Ureter (tissue), 1 donor: ENCODE data around the gene C2orf49. TPM values are rescaled to one million over a fixed set of nuclear protein-coding genes. Genes with fewer than 3 reads are reported as not detected.

Experiments used
- DNase-seq: peaks from one replicate; pipeline ENCODE4 v3.0.0-alpha.2; 2020; ENCODE audit warnings: low spot score
- total RNA-seq: library from RNA; stranded (reverse); gene quantifications from one replicate; pipeline ENCODE4 v1.2.4, GENCODE V29; 2023
- donor health status: DM: yes; HTN: yes; CAD: no.

Gene C2orf49
- total RNA-seq, 1 donor from 2014 or later = 17.1 TPM

DNA sequence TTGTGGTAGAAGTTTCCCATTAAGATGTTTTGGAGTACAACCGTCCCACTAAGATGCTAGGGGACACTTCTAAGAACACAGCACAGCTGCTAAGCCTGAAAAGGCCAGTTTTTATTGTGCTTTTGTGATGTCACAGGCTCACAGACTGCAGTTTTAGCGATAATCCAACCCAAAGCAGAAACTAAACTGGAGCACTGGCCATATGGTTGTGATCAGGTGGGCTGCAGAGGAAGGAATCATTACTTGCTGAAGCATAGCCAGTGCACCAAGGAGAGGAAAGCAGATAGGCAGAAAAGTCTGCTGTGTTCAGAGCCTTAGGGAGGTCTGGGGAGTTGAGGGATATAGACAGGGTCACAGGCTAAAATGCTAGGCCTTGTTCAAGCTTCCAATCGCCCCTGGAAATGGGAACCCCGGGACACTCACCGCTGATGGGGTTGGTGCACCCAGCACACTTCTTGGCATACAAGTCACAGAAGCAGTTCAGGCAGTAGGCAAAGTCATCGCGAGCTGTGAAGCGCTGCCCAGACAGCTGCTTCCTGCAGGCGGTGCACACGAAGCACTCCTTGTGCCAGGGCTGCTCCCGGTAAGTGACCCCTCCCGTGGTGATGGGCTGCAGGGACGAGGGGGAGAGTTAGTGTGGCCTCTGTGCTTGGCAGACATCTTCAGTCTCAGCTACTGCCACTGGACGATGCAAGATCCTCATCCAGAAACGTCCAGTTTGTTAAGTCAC is 25.7 kb downstream of the C2orf49 start:
- no peak for DNase-seq

DNA sequence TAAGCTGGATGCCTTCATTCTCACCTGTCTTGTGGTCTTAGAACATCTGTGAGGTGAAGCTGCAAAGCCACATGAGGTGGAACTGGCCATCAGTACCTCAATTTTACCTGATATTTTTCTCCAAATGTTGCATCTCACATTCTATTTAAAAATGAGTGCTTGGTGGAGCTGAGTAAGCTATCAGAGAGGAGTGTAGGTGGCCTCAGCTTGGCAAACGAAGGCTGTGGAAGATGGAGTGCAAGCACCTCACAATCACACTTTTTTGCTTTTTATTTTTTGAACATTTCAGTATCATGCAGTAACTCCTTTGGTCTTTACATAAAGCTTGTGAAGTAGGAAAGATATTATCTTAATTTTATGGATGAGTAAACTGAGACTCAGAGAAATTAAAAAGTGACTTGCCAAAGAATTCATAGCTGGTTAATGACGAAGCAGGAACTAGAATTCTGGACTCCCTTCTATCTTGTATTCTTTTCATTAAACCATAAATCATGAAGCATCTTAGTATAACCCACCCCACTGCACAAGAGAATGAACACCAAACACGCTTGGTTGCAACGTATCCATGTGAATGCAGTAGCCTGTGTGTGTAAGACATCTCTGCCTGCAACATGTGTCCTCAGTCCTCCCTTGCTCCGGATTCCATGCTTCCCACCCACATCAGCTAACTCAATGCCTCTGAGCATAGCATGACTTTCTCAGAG is 27.2 kb downstream of the C2orf49 start:
- DNase-seq = no peak

DNA sequence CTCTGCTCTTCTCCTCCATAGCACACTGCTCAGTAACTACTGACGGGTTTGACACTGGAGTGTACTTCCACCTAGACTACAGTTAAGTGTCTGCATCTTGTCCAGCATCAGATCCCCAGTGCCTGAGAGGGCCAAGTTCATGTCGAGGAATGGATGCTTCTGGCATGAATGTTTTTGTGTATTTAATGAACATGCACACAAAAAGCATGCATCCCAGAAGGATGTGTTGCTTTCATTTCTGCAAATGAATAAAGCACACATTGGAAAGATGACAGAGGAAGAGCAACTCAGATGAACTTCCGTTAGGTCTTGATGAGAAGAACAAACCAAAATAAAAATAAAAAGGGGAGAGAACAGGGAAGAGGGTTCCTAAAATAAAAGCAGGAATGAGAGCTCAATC is 27.9 kb downstream of the C2orf49 start:
- DNase-seq = no peak

GRCh38 chr2:105368759-105369408 is 31.5 kb downstream of the C2orf49 start:
- peak; percentile 25 for DNase-seq

DNA sequence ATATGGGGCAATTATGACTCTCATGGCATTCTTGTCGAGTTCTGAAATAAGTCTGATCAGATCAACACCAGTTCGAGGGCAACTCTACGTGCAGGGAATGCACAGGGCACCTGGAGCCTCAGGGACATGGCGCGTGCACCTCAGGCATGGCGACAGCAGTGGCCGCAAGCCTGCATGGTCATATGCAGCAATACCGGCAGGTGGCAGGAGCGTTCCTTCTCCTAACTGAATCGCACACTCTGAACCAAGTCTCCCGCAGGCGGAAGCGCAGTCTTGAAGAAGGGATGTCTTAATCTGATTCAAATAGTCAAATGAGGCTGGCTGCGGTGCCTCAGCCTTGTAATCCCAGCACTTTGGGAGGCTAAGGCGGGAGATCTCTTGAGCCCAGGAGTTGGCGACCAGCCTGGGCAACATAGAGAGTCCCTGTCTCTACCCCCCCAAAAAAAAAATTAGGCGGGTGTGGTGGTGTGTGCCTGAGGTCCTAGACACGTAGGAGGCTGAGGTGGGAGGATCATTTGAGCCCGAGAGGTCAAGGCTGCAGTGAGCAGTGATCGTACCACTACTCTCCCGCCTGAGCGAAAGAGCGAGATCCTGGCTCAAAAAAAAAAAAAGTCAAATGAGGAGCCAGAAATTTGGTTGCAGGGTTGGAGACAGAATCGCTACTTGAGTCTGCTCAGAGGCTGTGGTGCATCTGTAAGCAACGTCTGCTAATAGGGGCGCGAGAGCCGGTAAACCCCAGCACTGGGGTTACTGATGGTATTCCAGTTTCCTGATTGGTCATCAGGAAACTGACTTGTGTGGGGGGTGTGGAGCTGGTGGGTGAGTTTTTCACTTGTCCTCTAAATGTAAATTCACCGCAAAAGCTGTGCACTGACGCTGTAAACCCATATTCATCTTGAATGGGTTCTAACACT is 32.7 kb downstream of the C2orf49 start:
- DNase-seq = peak; percentile 90

DNA sequence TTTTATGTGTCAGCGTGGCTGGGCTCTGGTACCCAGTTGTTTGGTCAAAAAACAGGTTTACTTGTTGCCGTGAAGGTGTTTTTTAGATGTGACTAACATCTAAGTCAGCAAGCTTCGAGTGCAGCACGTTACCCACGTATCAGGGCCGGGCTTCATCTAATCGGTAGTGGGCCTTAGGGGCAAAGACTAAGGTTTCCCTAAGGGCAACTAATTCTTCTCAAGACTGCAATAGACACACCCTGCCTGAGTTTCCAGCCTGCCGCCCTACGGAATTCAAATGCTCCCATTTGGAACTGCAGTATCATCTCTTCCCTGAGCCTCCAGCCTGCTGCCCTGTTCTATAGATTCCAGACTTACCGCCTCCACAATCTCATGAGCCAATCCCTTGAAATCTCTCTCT is 33.8 kb downstream of the C2orf49 start:
- no peak for DNase-seq

DNA sequence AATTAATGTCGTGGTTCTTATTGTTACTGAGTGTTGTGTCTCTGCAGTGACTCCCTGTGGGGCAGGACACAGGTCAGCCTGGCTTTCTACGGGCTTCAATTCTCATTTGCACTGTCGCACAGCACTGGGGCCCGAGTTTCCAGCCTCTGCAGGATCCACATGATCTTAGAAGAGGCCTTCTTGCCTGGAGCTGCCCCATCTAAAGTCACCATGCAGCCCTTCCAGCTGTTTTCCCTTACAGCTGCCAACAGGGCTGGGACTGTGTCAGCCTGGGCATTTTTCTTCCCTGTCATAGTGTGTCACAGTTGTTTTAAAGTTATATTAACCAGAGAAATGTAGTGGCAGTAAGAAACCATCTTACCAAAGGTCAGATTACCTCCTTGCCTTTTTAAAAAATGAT is 34.5 kb downstream of the C2orf49 start:
- peak; percentile 13 for DNase-seq

- peak; percentile 81 for DNase-seq
Observed at GRCh38 chr2:105373344-105373781, 36.0 kb downstream of the C2orf49 start.

DNA sequence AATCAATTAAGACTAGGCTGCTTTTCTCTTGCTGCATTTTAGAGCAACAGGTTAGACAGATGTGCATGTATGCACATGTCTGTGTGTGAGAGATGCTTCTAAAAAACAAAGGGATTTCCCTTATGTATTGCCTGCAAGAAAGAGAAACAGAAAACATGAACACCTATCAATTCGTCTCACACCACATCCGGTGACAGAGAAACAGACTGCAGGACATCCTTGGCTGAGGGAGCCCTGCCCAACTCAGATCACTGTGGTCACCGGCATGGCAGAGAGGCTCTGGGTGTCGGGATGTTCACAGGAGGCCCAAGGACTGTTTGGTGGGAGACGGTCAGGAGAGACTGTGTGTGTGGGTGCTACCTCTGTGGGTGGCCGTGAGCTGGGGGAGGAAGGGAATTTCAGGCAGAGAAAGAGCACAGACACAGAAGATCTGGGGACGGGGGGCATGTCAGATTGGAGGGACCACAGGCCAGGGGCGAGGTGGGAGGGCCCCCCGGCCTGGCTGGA is 36.6 kb downstream of the C2orf49 start:
- DNase-seq = peak; percentile 42

DNA sequence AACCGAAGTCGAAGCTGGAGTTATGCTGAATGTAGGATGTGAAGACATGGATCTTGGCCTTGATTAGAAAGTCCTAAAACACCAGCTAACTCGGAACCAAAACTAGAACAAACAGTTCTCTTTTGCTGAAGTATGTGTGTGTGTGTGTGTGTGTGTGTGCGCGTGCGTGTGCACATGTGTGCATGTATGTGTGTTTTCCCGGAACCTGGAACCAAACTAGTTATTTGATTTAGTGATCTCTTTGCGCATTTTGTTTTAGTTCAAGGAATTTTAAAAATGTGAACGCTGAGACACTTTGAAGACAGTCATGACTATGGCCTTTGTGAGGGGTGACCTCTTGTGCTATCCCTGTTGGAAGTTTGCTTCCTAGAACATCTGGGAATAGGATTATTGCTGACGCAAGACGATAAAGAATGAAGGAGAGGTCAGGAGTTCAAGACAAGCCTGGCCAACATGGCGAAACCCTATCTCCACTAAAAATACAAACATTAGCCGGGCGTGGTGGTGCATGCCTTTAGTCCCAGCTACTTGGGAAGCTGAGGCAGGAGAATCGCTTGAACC is 37.7 kb downstream of the C2orf49 start:
- DNase-seq = no peak

- DNase-seq = peak; percentile 45
Observed at GRCh38 chr2:105376010-105376409, 38.7 kb downstream of the C2orf49 start.

- DNase-seq = no peak
Observed at GRCh38 chr2:105376789-105377240, 39.5 kb downstream of the C2orf49 start.

- peak; percentile 3 for DNase-seq
Observed at GRCh38 chr2:105377871-105378270, 40.5 kb downstream of the C2orf49 start.

GRCh38 chr2:105378276-105378840 is 41.0 kb downstream of the C2orf49 start:
- peak; percentile 22 for DNase-seq

- no peak for DNase-seq
Observed at GRCh38 chr2:105378921-105379383, 41.6 kb downstream of the C2orf49 start.

DNA sequence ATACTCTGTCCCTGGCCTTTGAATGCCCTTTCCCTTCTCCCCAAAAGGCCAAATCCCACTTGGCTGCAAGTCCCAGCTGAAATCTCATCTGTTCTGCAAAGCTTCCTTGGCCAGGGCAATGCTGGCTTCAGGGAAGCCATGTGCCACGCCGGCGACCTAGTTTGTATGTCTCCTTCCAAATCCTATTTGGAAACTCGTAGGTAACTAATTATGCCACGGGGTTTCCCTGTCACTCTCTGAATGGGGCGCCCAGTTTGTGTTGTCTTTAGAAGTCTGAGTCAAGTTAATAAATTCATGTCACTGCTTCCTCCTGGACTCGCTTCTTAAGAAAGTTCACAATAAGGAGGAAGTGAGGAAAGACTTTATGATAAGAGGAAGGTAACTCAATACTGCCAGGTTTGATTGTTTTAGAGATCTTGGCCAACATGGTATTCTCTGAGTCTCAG is 42.4 kb downstream of the C2orf49 start:
- no peak for DNase-seq

DNA sequence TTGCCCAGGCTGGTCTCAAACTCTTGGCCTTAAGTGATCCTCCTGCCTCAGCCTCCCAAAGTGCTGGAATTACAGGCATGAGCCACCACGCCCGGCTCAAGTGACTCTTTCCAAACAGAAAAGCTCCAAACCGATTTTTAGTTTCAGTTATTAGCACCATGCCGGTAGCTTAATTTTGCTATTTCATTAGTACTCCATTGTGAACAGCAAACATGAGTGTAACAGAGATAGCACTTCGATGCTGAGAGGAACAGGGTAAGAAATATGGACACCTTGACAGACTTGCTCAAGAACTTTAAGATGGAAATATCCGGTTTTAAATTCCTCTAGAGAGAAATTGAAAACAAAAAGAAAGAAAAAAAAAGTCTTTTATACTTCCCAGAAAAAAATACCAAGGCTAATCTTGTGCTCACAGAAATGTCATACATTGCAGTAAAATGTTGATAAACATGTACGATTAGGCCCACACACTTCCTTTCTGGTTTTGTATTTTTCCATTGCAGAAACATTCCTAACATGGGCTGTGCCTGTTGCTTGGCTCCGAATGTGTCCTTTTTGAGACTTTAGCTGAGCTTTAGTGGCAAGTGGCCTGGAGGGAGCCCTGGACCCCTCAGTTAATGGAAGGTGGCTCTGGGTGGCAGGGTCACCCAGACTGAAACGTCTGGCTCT is 43.2 kb downstream of the C2orf49 start:
- no peak for DNase-seq

- no peak for DNase-seq
Observed at GRCh38 chr2:105381101-105381668, 43.8 kb downstream of the C2orf49 start.

- DNase-seq = no peak
Observed at GRCh38 chr2:105382177-105382576, 44.8 kb downstream of the C2orf49 start.
